Fibroblast of villous mesenchyme (primary cell): ENCODE measurements around the gene SNX14. TPM values are rescaled to one million over a fixed set of nuclear protein-coding genes. Genes with fewer than 3 reads are reported as not detected.
"Not testable (repeated sequence)": the region's sequence is repeated elsewhere in the genome, so short reads cannot be mapped to it uniquely, and the experiment has no call there.

Source experiments
- DNase-seq: peaks from one replicate; pipeline ENCODE4 v3.0.0-alpha.2; 2010; ENCODE audit warnings: low read depth
- H3K4me3 ChIP-seq: 2 replicates; pipeline ENCODE4 v1.5.1; 2011; ENCODE audit warnings: low read depth, mild to moderate bottlenecking, low read length
- total RNA-seq: library from RNA; depleted of rRNA; stranded (reverse); fragments of >200 nt; gene quantifications from 2 replicates; pipeline ENCODE4 v1.2.3, GENCODE V29; 2012
- TF ChIP-seq, protein P1 (sequence below): IDR thresholded peaks from 2 replicates; pipeline ENCODE4 v1.5.1; 2012; ENCODE audit warnings: low read depth, mild to moderate bottlenecking, low read length; ENCODE audit not compliant: insufficient read depth

SNX14 gene
- total RNA-seq, 1 donor: 151 TPM

DNA sequence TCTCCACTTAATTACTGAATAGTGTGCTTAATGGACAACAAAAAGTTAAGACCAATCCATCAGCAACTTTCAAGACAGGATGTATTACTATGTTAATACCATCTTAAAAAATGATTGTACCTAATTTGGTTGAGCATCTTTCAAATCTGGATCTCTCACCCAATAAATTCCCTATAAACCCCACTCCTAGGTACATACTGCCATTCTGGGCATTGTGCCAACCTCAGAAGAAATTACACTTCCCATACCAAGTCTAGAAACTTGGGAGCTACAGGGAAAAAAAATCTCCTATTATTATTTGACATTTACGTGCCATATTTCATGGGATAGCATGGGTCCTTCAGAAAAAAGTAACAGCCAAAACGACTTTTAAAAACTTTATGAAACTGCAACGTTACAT, 43.9 kb upstream of the SNX14 start:
- H3K4me3 ChIP-seq: no peak overlapping the region
- TF ChIP-seq, protein P1, sequence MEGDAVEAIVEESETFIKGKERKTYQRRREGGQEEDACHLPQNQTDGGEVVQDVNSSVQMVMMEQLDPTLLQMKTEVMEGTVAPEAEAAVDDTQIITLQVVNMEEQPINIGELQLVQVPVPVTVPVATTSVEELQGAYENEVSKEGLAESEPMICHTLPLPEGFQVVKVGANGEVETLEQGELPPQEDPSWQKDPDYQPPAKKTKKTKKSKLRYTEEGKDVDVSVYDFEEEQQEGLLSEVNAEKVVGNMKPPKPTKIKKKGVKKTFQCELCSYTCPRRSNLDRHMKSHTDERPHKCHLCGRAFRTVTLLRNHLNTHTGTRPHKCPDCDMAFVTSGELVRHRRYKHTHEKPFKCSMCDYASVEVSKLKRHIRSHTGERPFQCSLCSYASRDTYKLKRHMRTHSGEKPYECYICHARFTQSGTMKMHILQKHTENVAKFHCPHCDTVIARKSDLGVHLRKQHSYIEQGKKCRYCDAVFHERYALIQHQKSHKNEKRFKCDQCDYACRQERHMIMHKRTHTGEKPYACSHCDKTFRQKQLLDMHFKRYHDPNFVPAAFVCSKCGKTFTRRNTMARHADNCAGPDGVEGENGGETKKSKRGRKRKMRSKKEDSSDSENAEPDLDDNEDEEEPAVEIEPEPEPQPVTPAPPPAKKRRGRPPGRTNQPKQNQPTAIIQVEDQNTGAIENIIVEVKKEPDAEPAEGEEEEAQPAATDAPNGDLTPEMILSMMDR: no peak
- DNase-seq: no peak

DNA sequence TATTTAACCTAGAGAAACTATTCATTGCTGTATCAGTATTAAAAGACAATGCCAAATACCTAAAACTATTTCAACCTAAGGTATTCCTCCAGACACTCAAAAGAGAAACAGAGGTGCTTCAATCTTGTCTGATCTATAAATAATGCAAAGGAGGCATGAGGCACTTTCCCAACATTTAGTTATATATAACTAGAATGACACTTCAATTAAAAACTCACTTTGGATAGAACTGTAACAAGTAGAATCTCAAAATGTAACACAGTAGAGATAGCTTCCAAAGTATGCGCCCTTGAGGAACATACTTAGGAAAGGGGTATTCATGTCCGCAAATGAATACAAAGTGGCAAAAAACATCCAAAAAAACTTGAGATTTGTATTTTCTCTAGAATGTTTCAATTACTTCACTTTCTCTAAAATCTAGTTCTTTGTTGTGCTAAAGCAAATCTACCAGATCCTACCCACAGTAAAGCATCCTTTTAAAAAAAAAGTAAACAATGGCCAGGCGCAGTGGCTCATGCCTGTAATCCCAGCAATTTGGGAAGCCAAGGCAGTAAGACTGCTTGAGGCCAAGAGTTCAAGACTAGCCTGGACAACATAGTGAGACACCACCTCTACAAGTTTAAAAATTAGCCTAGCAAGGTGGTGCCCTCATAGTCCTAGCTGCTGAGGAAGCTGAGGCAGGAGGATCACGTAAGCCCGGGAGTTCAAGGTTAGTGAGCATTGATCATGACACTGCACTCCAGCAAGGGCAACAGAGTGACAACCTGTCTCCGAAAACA, 38.7 kb upstream of the SNX14 start:
- DNase-seq: no peak
- TF ChIP-seq, protein P1: no peak
- H3K4me3 ChIP-seq: no peak overlapping the region

DNA sequence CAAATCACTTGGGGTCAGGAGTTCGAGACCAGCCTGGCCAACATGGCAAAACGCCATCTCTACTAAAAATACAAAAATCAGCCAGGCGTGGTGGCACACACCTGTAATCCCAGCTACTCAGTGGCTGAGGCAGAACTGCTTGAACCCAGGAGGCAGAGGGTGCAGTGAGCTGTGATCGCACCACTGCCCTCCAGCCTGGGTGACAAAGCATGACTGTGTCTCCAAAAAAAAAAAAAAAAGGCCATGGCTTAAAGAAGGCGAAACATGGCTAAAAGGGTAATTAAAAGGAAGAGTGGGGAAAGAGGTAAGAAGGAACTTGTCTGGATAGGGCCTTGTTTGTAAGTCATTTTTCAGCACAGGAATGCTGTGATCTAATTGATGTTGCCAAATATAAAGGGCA, 37.5 kb upstream of the SNX14 start:
- not testable (repeated sequence) for DNase-seq

DNA sequence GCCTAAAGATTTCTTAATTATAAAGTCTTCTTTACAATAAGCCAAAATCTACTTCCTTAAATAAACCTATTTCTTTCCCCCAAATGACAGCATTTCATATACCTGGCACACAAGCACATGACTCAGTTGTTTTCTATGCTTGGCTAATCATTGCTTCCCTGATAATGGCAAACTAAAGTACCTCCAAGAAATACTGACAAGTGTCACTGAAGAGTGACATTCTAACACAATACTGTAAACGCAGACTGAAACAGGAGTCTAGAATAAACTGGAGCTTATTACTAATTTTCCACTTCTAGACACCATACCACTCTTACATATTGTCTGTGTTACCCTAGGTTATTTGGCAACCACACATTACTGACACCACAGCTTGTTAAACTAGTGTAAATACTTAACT, 34.7 kb upstream of the SNX14 start:
- TF ChIP-seq, protein P1: no peak

More for the DNA sequence above, 37.5 kb upstream of the SNX14 start:
- H3K4me3 ChIP-seq: not testable (repeated sequence)

DNA sequence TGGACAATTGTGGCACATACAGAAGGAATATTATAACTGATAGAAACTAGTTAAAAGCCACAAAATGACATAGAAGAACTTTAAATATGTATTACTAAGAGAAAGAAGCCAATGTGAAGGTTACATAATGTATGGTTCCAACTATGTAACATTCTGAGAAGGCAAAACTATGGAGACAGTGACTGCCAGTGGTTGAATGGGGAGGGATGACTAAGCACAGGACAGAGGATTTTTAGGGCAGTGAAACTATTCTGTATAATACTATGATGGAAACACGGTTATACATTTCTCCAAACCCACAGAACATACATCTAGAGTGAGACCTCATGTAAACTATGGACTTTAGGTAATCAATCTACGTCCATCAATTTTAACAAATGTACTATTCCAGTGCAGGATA, 26.6 kb upstream of the SNX14 start:
- no peak overlapping the region for H3K4me3 ChIP-seq
- DNase-seq: no peak
- TF ChIP-seq, protein P1: no peak

More for the DNA sequence above, 34.7 kb upstream of the SNX14 start:
- no peak for DNase-seq
- no peak overlapping the region for H3K4me3 ChIP-seq

DNA sequence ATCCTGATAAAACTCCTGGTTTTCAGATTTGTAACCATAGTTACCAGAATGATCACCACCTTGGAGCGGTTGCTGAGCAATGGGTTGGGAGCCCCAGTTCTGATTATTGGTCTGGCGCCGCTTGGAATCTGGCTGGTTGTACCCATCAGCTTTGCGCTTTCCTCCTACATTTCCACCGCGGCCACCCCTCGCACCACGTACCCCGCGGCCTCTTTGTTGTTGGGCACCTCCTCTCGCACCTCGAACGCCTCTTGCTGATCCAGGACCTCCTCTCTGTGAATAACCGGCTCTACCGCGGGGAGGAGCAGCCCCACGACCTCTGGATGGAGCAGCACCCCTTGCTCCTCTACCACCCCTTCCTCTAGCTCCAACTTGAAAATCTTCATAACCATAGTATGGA, 21.1 kb upstream of the SNX14 start:
- TF ChIP-seq, protein P1: no peak
- no peak overlapping the region for H3K4me3 ChIP-seq
- DNase-seq: no peak

DNA sequence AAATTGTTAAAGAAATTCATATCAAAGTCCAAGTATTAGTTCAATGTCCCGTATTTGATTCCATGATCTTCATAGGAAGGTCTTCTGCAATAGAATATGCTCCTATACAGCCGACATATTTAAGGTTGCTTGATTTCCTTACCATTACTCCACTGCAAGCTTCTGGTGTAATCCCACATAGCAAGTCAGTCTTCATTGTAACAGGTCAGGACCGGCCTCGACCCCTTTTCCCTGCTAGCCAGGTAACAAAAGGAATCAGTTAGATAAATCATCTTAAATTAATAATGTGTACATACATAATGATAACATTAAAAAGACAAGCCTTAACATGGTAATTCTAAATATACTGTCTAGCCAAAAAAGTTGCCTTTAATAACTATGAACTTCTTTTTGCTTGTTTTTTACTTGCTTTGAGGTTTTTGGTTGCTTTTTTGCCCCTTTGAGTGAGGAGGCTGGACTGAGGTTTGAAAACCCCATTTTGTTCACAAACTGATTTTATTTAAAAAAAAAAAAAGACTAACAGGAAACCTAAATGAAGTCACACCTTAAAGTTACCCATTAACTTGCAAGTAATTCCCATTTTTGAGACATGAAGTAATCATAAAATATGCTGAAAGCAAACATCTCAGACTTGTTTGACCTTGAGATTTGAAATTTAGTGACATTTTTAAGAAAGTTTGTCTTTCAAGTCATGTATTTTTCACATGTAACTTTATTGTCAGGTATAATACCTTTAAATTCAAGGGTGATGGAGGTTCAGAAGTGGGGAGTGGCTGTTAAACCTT, 19.2 kb upstream of the SNX14 start:
- no peak for DNase-seq
- TF ChIP-seq, protein P1: no peak
- no peak overlapping the region for H3K4me3 ChIP-seq
